NCI-H345 treated with DMSO at 0.1 percent for 48 hours (cell line): ENCODE results near the gene MRPS34.
A peak's percentile ranks its signal among the peaks of the same experiment; 100 is the strongest.

Source experiments
- DNase-seq: peaks from one replicate; lab custom pipeline; 2025; ENCODE audit not compliant: unreplicated experiment; lab: John Stamatoyannopoulos, UW

Gene MRPS34

GRCh38 chr16:1782408-1783264 is 9.7 kb upstream of the MRPS34 start, which contains the start of the genes NUBP2 and SPSB3:
NUBP2 (plus strand) TSS chr16:1782960; CDS start chr16:1783021, 61 bp downstream.
SPSB3 (minus strand) TSS chr16:1782571; CDS start chr16:1781483, 1,088 bp downstream.
- DNase-seq = peak; percentile 98

DNA sequence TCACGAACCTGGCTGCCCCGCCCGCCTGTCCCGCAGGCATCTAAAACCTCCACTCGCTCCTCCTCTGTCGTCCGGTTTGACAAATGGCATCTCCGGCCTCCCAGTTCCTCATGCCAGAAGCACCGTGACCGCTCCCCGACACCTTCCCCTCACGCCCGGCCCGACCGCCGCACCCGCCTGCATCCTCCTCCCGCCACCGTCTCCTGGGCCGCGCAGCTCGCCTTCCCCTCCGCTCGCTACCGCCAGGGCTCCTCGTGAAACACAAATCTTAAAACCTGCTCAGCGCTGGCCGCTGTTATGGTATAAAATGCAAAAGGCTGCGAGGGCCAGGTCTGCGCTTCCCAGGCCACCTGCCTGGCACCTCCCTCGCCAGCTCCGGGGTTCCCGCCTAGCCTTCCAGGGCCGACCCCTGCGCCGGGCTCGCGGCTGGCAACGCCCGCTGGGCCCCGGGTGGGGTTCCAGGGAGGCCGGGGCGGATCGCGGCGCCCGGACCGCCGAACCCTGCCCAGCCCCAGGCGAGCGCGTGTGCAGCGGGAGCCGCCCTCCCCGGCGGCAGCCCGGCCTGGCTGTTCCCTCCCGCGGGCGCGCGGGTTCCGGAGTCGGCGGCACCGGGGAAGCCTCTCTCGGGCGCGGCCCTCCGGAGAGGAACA is 8.9 kb upstream of the MRPS34 start:
- DNase-seq = no peak

DNA sequence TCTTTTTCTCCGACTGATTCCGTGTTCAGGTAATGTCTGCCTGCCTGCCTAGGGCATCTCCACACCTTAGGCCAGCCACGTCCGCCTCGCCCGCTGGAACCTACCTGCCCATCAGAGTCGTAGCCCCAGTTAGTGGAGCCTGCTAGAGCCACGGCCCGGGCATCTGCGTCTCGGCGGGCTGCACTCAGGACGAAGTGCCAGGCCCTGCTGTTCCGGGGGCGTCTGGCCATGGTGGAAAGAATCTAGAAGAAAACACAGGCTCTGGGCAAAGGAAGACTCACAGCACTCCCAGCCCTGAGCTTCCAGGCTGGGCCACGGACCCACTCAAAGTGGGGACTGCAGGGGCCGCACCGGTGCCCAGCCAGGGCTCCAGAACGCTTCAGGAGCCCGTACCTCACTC is 8.3 kb upstream of the MRPS34 start:
- no peak for DNase-seq

DNA sequence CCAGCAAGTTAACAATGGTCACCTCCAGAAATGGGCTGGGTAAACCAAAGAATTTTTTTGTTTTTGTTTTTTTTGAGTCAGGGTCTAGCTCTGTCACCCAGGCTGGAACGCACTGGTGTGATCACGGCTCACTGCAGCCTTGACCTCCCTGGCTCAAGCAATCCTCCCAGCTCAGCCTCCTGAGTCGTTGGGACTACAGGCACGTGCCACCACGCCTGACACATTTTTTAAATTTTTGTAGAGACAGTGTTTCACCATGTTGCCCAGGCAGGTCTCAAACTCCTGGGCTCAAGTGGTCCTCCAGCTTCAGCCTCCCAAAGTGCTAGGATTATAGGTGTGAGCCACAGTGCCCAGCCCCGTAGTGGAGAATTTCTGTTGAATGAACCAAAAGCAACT is 7.7 kb upstream of the MRPS34 start:
- no peak for DNase-seq

- DNase-seq = no peak
Measured at GRCh38 chr16:1779741-1780676, 7.1 kb upstream of the MRPS34 start.

GRCh38 chr16:1779234-1779701 is 6.3 kb upstream of the MRPS34 start:
- DNase-seq = no peak

- DNase-seq = no peak
Measured at GRCh38 chr16:1778200-1779179, 5.6 kb upstream of the MRPS34 start.

DNA sequence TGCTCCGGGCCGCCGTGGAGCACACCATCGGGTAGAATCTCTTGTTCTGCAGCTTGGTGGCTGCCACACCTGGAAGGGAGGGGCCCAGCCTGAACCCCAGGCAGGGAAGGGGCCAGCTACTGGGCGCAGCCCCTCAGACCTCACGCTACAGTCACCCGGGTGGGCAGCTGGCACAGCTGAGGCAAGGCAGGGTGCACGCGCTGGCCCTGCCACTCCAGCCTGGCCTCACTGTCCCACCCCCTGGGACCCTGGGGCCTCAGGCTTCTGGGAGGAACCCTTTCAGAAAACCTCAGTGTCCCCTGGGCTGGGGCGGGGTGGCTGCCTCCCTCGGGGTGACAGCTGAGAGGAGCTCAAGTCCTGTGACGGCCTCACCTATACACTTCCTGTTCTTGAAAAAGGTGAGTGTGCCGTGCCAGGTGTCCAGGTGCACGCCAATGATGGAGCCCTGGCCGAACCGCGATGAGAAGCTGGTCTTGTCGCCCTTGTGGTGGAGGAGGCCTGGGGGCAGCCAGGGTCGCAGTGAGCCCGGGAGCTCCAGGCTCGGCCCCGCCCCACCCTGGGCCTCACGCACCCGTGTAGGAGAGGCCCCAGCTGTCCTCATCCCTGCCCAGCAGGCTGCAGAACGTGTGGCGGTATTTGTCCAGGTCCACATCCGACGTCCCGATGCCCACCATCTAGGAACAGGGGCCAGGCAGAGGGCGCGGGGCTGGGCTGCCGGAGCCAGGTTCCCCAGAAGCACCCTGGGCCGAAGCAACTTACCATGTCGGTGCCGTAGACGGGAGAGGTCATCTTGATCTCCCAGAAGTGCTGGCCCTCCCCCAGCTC is 4.7 kb upstream of the MRPS34 start:
- no peak for DNase-seq

- no peak for DNase-seq
Measured at GRCh38 chr16:1776991-1777374, 4.0 kb upstream of the MRPS34 start.

- no peak for DNase-seq
Measured at GRCh38 chr16:1776672-1776955, 3.7 kb upstream of the MRPS34 start.

DNA sequence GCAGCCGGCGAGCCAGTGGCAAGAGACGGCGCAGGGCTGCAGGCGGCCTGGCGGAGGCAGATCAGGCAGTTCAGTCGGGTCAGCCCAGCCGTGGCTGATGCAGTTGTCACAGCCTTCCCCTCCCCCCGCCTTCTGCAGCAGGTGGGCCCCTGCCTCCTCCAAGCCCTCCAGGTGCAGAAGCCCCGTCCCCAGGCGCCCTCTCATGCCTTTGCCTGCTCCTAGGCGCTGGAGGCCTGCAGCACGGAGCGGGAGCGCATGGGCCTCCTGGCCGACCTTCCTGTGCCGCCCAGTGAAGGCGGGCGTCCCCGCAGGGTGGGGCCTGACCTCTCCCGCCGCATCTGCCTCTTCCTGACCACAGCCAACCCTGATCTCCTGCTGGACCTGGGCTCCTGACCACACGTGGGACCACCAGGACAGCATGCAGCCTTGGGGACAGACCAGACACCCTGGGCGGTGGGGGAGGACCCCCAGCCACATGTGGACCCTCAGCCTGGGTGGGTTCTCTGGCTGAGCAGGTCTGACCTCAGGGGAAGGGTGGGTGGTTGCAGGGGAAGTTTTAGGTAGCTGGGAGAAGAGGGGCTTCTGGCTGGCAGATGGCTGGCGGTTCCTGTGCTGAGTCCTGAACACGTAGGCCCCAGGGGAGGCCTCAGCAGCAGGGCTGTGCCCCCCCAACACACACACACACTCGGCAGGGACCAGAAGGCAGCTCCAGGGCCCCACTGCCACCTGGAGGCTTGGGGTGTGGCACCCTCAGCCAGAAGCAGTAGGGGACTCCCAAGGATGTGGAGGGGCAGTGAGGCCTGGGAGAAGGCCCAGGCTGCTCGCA is 3.1 kb upstream of the MRPS34 start:
- DNase-seq = no peak

- DNase-seq = no peak
Measured at GRCh38 chr16:1775006-1775845, 2.3 kb upstream of the MRPS34 start.

- no peak for DNase-seq
Measured at GRCh38 chr16:1774448-1774780, 1.5 kb upstream of the MRPS34 start.

GRCh38 chr16:1773703-1774447 is 941 bp upstream of the MRPS34 start:
- no peak for DNase-seq

GRCh38 chr16:1772362-1772907 is 499 bp downstream of the MRPS34 start, which contains the start of gene EME2:
EME2 (plus strand) TSS chr16:1772810; CDS start chr16:1773228, 418 bp downstream.
- no peak for DNase-seq

DNA sequence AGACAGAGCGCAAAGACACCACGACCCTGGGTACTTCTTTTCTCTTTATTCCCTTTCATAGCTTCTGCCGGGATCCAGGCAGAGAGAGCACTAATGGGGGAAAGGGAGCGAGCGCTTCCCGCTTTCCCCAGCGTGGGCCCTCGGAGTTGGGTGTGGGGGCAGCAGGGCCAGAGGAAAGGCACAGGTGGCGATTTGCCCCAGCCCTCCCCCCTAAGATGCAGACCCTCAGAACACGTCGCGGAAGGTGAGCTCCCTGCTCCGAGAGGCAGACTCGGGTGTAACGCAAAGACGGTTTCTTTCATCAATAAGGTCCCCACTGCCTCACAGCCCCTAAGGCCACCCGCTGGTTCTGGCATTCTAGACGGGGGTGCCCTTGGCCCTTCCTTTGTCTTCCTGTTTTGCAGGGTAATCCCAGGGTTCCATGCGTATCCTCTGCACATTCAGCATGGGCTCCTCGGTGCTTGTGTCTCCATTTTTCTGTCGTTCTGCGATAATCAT is 1.0 kb downstream of the MRPS34 start:
- no peak for DNase-seq
